Suprapubic skin (tissue), 4 donors: ENCODE data around the gene ESPN. TPM values are rescaled to one million over a fixed set of nuclear protein-coding genes. Genes with fewer than 3 reads are reported as not detected.

Source experiments
- DNase-seq, 2 donors: peaks; one replicate each; pipeline ENCODE4 v3.0.0-alpha.2; 2019; ENCODE audit warnings: low spot score in 2 of 2
- H3K27ac ChIP-seq: fragments of 200-600 bp; sonication (generic); one replicate; pipeline ENCODE4 v1.5.1; 2019
- H3K27me3 ChIP-seq: fragments of 200-600 bp; sonication (generic); one replicate; pipeline ENCODE4 v1.5.1; 2019
- H3K36me3 ChIP-seq: fragments of 200-600 bp; sonication (generic); one replicate; pipeline ENCODE4 v1.5.1; 2019
- H3K4me1 ChIP-seq: fragments of 200-600 bp; sonication (generic); one replicate; pipeline ENCODE4 v1.5.1; 2019
- H3K4me3 ChIP-seq: fragments of 200-600 bp; sonication (generic); one replicate; pipeline ENCODE4 v1.5.1; 2019; ENCODE audit warnings: mild to moderate bottlenecking
- H3K9me3 ChIP-seq: fragments of 200-600 bp; sonication (generic); one replicate; pipeline ENCODE4 v1.5.1; 2019
- CTCF ChIP-seq, 2 donors: fragments of 200-600 bp in 1 of 2; fragments of 450-650 bp in 1 of 2; sonication (generic) in 1 of 2; IDR thresholded peaks; one replicate each; pipeline ENCODE4 v1.5.1; 2016 to 2019; ENCODE audit warnings: antibody characterized with exemption in 2 of 2, mild to moderate bottlenecking in 1 of 2, moderate library complexity in 1 of 2
- EP300 ChIP-seq: sonication (generic); formaldehyde crosslinking; IDR thresholded peaks from one replicate; pipeline ENCODE4 v1.6.1; 2017; ENCODE audit warnings: antibody characterized with exemption
- POLR2A ChIP-seq, 2 donors: fragments of 450-650 bp; IDR thresholded peaks; one replicate each; pipeline ENCODE4 v1.6.1; 2017; ENCODE audit warnings: antibody characterized with exemption in 2 of 2, mild to moderate bottlenecking in 2 of 2, moderate library complexity in 2 of 2
- POLR2AphosphoS5 ChIP-seq, 3 donors: sonication (generic); formaldehyde crosslinking; IDR thresholded peaks; one replicate each; pipeline ENCODE4 v1.6.1; 2017; ENCODE audit warnings: antibody characterized with exemption in 3 of 3
- WGBS: methylation state at CpG from one replicate; pipeline ENCODE4 v1.1.5; 2018; 5-methylcytosine and 5-hydroxymethylcytosine counted together
- total RNA-seq, 4 donors: library from RNA; depleted of rRNA; stranded (reverse); fragments of >200 nt; gene quantifications; one replicate each; pipeline ENCODE4 v1.1.0, GENCODE V29; 2016

Gene ESPN
- total RNA-seq, 4 donors from 2014 or later, result 37.6 to 54.4 (median 48.8) TPM

GRCh38 chr1:6417961-6418667, 6.5 kb upstream of the ESPN start:
- Histone ChIP-seq H3K36me3 (no peaks in the 10 kb centered on the region), H3K27ac (no peak overlapping the region), H3K9me3 (no peaks in the 10 kb centered on the region), H3K4me1 (peaks cover 62% of the 10 kb centered on the region), H3K27me3 (peaks cover 92% of the 10 kb centered on the region), H3K4me3 (peak overlapping the region; percentile 58)
- WGBS, result 76% methylated on average over 3 of the region's 8 CpGs
- TF ChIP-seq EP300, result no peak
- no peak for TF ChIP-seq POLR2A (IDR thresholded peaks at IDR 0.05)
- no peak for TF ChIP-seq POLR2AphosphoS5 (IDR thresholded peaks at IDR 0.05)
- no peak for DNase-seq

- Histone ChIP-seq H3K4me1 (peaks cover 69% of the 10 kb centered on the region), H3K4me3 (peak overlapping the region; percentile 58), H3K27me3 (peaks cover 93% of the 10 kb centered on the region), H3K9me3 (no peaks in the 10 kb centered on the region), H3K36me3 (no peaks in the 10 kb centered on the region), H3K27ac (peak overlapping the region; percentile 73)
- no peak for TF ChIP-seq EP300
- no peak for TF ChIP-seq CTCF (IDR thresholded peaks at IDR 0.05)
- TF ChIP-seq POLR2A (IDR thresholded peaks at IDR 0.05), result no peak
- no peak for TF ChIP-seq POLR2AphosphoS5 (IDR thresholded peaks at IDR 0.05)
- 0% methylated on average over 4 of the region's 69 CpGs for WGBS
- no peak for DNase-seq
These were observed 5.7 kb upstream of the ESPN start for GRCh38 chr1:6418668-6419396.

GRCh38 chr1:6419397-6419803, 5.2 kb upstream of the ESPN start:
- peak overlapping the region; percentile 73 for H3K27ac ChIP-seq
- H3K4me3 ChIP-seq, result peak overlapping the region; percentile 58
- no peaks in the 10 kb centered on the region for H3K36me3 ChIP-seq
- no peak for DNase-seq
- peaks cover 94% of the 10 kb centered on the region for H3K27me3 ChIP-seq
- TF ChIP-seq POLR2AphosphoS5 (IDR thresholded peaks at IDR 0.05) (no peak), EP300 (no peak), CTCF (IDR thresholded peaks at IDR 0.05) (no peak), POLR2A (IDR thresholded peaks at IDR 0.05) (no peak)
- 0% methylated on average over 3 of the region's 48 CpGs for WGBS
- no peaks in the 10 kb centered on the region for H3K9me3 ChIP-seq
- H3K4me1 ChIP-seq, result peaks cover 69% of the 10 kb centered on the region

- H3K9me3 ChIP-seq, result no peaks in the 10 kb centered on the region
- no peak for DNase-seq
- peaks cover 94% of the 10 kb centered on the region for H3K27me3 ChIP-seq
- TF ChIP-seq CTCF (IDR thresholded peaks at IDR 0.05), result no peak
- no peak for TF ChIP-seq POLR2AphosphoS5 (IDR thresholded peaks at IDR 0.05)
- TF ChIP-seq EP300, result no peak
- no peak for TF ChIP-seq POLR2A (IDR thresholded peaks at IDR 0.05)
- peak within 1 kb of the TSS; percentile 73 for H3K27ac ChIP-seq
- no CpG with 5 or more reads among the region's 62 CpGs for WGBS
- H3K4me3 ChIP-seq, result peak within 1 kb of the TSS; percentile 58
- H3K4me1 ChIP-seq, result peaks cover 69% of the 10 kb centered on the region
- no peaks in the 10 kb centered on the region for H3K36me3 ChIP-seq
These were observed 4.6 kb upstream of the ESPN start, which contains the start of gene HES2 for GRCh38 chr1:6419804-6420453. Gene HES2 (minus strand): TSS chr1:6419919. CDS start chr1:6419820, 99 bp downstream.

- Histone ChIP-seq H3K4me1 (peaks cover 69% of the 10 kb centered on the region), H3K27ac (peak overlapping the region; percentile 2), H3K4me3 (peak overlapping the region; percentile 58), H3K9me3 (no peaks in the 10 kb centered on the region), H3K36me3 (no peaks in the 10 kb centered on the region), H3K27me3 (peaks cover 96% of the 10 kb centered on the region)
- WGBS, result 6% methylated on average over 18 of the region's 44 CpGs
- TF ChIP-seq POLR2AphosphoS5 (IDR thresholded peaks at IDR 0.05) (no peak), POLR2A (IDR thresholded peaks at IDR 0.05) (no peak), CTCF (IDR thresholded peaks at IDR 0.05) (no peak), EP300 (no peak)
- DNase-seq, result no peak
These were observed 4.0 kb upstream of the ESPN start for GRCh38 chr1:6420454-6421042.
